ENCODE measurements around the gene GSX2.

The GSX2 gene

DNA sequence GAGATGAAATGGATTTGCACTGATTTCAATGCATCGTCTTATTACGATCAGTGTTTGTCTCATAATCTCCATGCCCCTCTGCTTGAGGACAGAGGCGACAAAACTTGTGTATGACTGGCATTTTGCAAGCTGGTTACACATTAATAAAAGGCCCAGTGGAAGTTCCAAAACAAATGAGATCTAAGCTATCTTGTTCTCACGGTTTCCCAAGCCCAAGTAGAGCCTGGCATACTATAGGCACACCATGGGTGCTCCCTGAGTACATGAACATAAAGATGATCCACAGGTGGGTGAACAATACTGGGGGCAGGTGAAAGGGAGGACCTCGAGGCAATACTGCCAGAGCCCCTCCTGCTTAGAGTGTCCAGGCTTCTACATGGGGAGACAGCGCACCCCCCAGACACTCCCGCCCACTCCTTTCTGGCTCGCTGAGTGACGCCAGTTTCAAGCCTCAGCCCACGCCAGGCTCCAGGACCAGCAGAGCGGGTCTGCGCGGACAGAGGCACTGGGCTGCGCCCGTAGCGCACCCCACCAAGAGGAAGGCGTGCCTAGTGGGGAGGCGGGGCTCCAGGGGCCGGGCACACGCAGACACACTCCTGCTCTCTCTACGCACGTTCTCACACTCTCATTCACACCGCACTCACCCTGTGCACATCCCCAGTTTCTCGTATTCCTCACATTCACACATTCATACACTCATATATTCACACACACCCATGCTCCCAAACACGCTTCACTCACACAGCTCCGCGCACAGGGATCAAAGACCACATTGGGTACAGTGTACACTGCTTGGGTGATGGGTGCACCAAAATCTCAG is 8.9 kb upstream of the GSX2 start:
- Histone ChIP-seq H3K4me1 (ENCODE audit: insufficient read depth, low read length) (peaks cover 14% of the 10 kb centered on the region), H3K36me3 (ENCODE audit: insufficient read depth, low read length) (no peaks in the 10 kb centered on the region), H3K79me2 (ENCODE audit: insufficient read depth, low read length) (no peaks in the 10 kb centered on the region), H4K20me1 (ENCODE audit: insufficient read depth, low read length) (no peaks in the 10 kb centered on the region), H3K27ac (ENCODE audit: low read length) (no peak overlapping the region), H2AFZ (ENCODE audit: low read depth, low read length) (peak overlapping the region; percentile 78), H3K4me3 (ENCODE audit: low read depth in 1 of 2, low read length in 2 of 2) (peak overlapping the region in 1 of 2 experiments; percentile 58; a peak in 2 of 4 replicates), H3K27me3 (ENCODE audit: insufficient read depth, low read length, poor library complexity) (peaks cover 4% of the 10 kb centered on the region), H3K4me2 (ENCODE audit: insufficient read depth, low read length) (peak overlapping the region; percentile 63), H3K9ac (ENCODE audit: low read depth, low read length) (peak overlapping the region; percentile 49; the same call in 1 of the 2 replicates), H3K9me3 (ENCODE audit: insufficient read depth, low read length, severe bottlenecking) (no peaks in the 10 kb centered on the region)
- no peak for DNase-seq
- TF ChIP-seq CTCF (IDR thresholded peaks at IDR 0.05; ENCODE audit: borderline replicate concordance, extremely low read depth, low read length, poor library complexity, severe bottlenecking) (no peak), EZH2 (IDR thresholded peaks at IDR 0.05; ENCODE audit: borderline replicate concordance, low read depth, low read length, severe bottlenecking) (no peak)
- ATAC-seq (ENCODE audit: insufficient read depth, low read depth): 0 out of 3 replicates have a peak, but pooled peaks have one; percentile 8

- H3K27me3 ChIP-seq (ENCODE audit: insufficient read depth, low read length, poor library complexity): peaks cover 7% of the 10 kb centered on the region
- H4K20me1 ChIP-seq (ENCODE audit: insufficient read depth, low read length): no peaks in the 10 kb centered on the region
- peak overlapping the region; percentile 63 for H3K4me2 ChIP-seq (ENCODE audit: insufficient read depth, low read length)
- peak overlapping the region; percentile 78 for H2AFZ ChIP-seq (ENCODE audit: low read depth, low read length)
- no peaks in the 10 kb centered on the region for H3K9me3 ChIP-seq (ENCODE audit: insufficient read depth, low read length, severe bottlenecking)
- peak; percentile 90 for ATAC-seq (ENCODE audit: insufficient read depth, low read depth)
- H3K9ac ChIP-seq (ENCODE audit: low read depth, low read length): peak overlapping the region; percentile 49
- no peaks in the 10 kb centered on the region for H3K79me2 ChIP-seq (ENCODE audit: insufficient read depth, low read length)
- no peaks in the 10 kb centered on the region for H3K36me3 ChIP-seq (ENCODE audit: insufficient read depth, low read length)
- DNase-seq: peak; percentile 77
- peak overlapping the region; percentile 36 for H3K27ac ChIP-seq (ENCODE audit: low read length)
- H3K4me3 ChIP-seq (ENCODE audit: low read depth in 1 of 2, low read length in 2 of 2): peak overlapping the region in 1 of 2 experiments; percentile 58; a peak in 3 of 4 replicates
- H3K4me1 ChIP-seq (ENCODE audit: insufficient read depth, low read length): peaks cover 14% of the 10 kb centered on the region
- no peak for TF ChIP-seq CTCF (IDR thresholded peaks at IDR 0.05; ENCODE audit: borderline replicate concordance, extremely low read depth, low read length, poor library complexity, severe bottlenecking)
- TF ChIP-seq EZH2 (IDR thresholded peaks at IDR 0.05; ENCODE audit: borderline replicate concordance, low read depth, low read length, severe bottlenecking): no peak
These were observed 8.1 kb upstream of the GSX2 start for GRCh38 chr4:54091637-54092404.

GRCh38 chr4:54092405-54093323 is 7.3 kb upstream of the GSX2 start:
- H4K20me1 ChIP-seq (ENCODE audit: insufficient read depth, low read length): no peaks in the 10 kb centered on the region
- H3K36me3 ChIP-seq (ENCODE audit: insufficient read depth, low read length): no peaks in the 10 kb centered on the region
- ATAC-seq (ENCODE audit: insufficient read depth, low read depth): no peak
- H3K4me1 ChIP-seq (ENCODE audit: insufficient read depth, low read length): peaks cover 14% of the 10 kb centered on the region
- no peaks in the 10 kb centered on the region for H3K9me3 ChIP-seq (ENCODE audit: insufficient read depth, low read length, severe bottlenecking)
- peaks cover 7% of the 10 kb centered on the region for H3K27me3 ChIP-seq (ENCODE audit: insufficient read depth, low read length, poor library complexity)
- TF ChIP-seq EZH2 (IDR thresholded peaks at IDR 0.05; ENCODE audit: borderline replicate concordance, low read depth, low read length, severe bottlenecking) (no peak), CTCF (IDR thresholded peaks at IDR 0.05; ENCODE audit: borderline replicate concordance, extremely low read depth, low read length, poor library complexity, severe bottlenecking) (no peak)
- DNase-seq: no peak
- H3K4me3 ChIP-seq (ENCODE audit: low read depth in 1 of 2, low read length in 2 of 2): peak overlapping the region in 1 of 2 experiments; percentile 58; a peak in 3 of 4 replicates
- peak overlapping the region; percentile 63 for H3K4me2 ChIP-seq (ENCODE audit: insufficient read depth, low read length)
- peak overlapping the region; percentile 49 for H3K9ac ChIP-seq (ENCODE audit: low read depth, low read length)
- no peaks in the 10 kb centered on the region for H3K79me2 ChIP-seq (ENCODE audit: insufficient read depth, low read length)
- H3K27ac ChIP-seq (ENCODE audit: low read length): no peak overlapping the region
- peak overlapping the region; percentile 78 for H2AFZ ChIP-seq (ENCODE audit: low read depth, low read length)

Data from DND-41 (cell line).